Upper lobe of right lung (tissue), 1 donor: ENCODE measurements around the gene LRMDA. TPM values are rescaled to one million over a fixed set of nuclear protein-coding genes. Genes with fewer than 3 reads are reported as not detected.

ENCODE experiments used
- ATAC-seq: fragments of 200-7000 bp; cut with Tn5 transposase; one replicate; pipeline ENCODE4 v1.9.1; 2020; ENCODE audit warnings: mild to moderate bottlenecking, moderate library complexity
- DNase-seq: peaks from one replicate; pipeline ENCODE4 v3.0.0-alpha.2; 2020
- H3K27ac ChIP-seq: fragments of 200-600 bp; one replicate; pipeline ENCODE4 v1.8.0; 2022
- H3K27me3 ChIP-seq: fragments of 200-600 bp; one replicate; pipeline ENCODE4 v1.8.0; 2022; ENCODE audit warnings: mild to moderate bottlenecking
- H3K36me3 ChIP-seq: fragments of 200-600 bp; one replicate; pipeline ENCODE4 v1.8.0; 2022
- H3K4me1 ChIP-seq: fragments of 200-600 bp; one replicate; pipeline ENCODE4 v1.8.0; 2022
- H3K4me3 ChIP-seq: fragments of 200-600 bp; one replicate; pipeline ENCODE4 v1.8.0; 2022; ENCODE audit warnings: mild to moderate bottlenecking
- H3K9me3 ChIP-seq: fragments of 200-600 bp; one replicate; pipeline ENCODE4 v1.8.0; 2022
- CTCF ChIP-seq: fragments of 200-600 bp; IDR thresholded peaks from one replicate; pipeline ENCODE4 v1.8.0; 2022; ENCODE audit warnings: antibody characterized with exemption
- intact Hi-C: fragments of 100-400 bp; cut with DNase I; formaldehyde crosslinking; loops from one replicate; pipeline ENCODE4 v1.11.0; 2022
- total RNA-seq: library from RNA; stranded (reverse); fragmentation: NEBNext Ultra II Directional; extraction: Animal tissue kit (Norgen Biotek cat#: 25700); gene quantifications from one replicate; pipeline ENCODE4 v1.2.1, GENCODE V29; 2021
- donor health status: DM: no; HTN: yes; CAD: no; lungs with severe emphysema.

LRMDA gene
- total RNA-seq, 1 donor from 2014 or later, result 20.0 TPM

GRCh38 chr10:76168437-76168836 is 737.0 kb downstream of the LRMDA start:
- intact Hi-C loops, result no loop called here
- no peaks in the 10 kb centered on the region for H3K36me3 ChIP-seq
- no peak overlapping the region for H3K4me3 ChIP-seq
- no peaks in the 10 kb centered on the region for H3K4me1 ChIP-seq
- TF ChIP-seq CTCF, result no peak
- no peaks in the 10 kb centered on the region for H3K9me3 ChIP-seq
- H3K27me3 ChIP-seq, result no peaks in the 10 kb centered on the region
- ATAC-seq, result no peak
- DNase-seq, result no peak
- no peak overlapping the region for H3K27ac ChIP-seq

DNA sequence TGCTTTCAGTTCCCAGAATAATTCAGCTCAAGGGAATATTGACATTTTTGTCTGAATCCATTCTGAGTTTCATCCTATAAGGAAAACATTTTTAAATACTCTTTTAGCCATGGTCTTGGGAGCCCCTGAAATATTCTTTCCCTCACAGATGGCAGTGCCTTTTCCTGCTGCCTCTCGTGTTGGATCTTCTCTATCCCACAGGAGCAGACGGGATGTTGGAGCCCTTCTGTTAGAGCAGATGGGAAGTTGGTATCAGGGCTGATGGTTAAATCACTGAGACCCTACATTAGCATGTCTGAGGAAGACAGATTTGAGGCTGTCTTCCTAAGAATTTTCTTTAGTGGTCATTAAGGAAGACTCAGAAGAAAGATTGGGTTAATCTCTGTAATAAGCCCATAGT is 737.8 kb downstream of the LRMDA start:
- TF ChIP-seq CTCF, result no peak
- no peaks in the 10 kb centered on the region for H3K9me3 ChIP-seq
- H3K4me1 ChIP-seq, result no peaks in the 10 kb centered on the region
- H3K4me3 ChIP-seq, result no peak overlapping the region
- no peak for ATAC-seq
- H3K27me3 ChIP-seq, result no peaks in the 10 kb centered on the region
- H3K27ac ChIP-seq, result no peak overlapping the region
- DNase-seq, result no peak
- intact Hi-C loops, result no loop called here
- no peaks in the 10 kb centered on the region for H3K36me3 ChIP-seq

DNA sequence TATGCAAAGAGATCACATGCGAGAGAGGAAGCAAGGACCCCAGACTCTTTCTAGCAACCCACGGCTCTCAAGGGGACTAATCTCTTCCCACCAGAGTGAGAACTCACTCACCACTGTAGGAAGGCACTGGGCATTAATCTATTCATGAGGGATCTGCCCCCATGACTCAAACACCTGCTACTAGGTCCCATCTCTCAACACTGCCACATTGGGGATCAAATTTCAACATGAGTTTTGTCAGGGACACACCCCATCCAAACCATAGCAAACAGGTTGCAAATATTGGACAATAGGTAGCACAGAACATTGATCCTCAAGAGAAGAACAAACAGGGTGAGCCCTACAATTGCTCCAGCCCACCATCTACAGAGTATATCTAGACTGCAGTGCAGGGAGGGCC is 740.6 kb downstream of the LRMDA start:
- intact Hi-C loops, result no loop called here
- no peaks in the 10 kb centered on the region for H3K36me3 ChIP-seq
- no peaks in the 10 kb centered on the region for H3K9me3 ChIP-seq
- no peaks in the 10 kb centered on the region for H3K4me1 ChIP-seq
- TF ChIP-seq CTCF, result no peak
- no peak for ATAC-seq
- H3K27me3 ChIP-seq, result no peaks in the 10 kb centered on the region
- no peak overlapping the region for H3K4me3 ChIP-seq
- no peak overlapping the region for H3K27ac ChIP-seq
- no peak for DNase-seq

GRCh38 chr10:76175533-76176165 is 744.2 kb downstream of the LRMDA start:
- Histone ChIP-seq H3K4me3 (no peak overlapping the region), H3K9me3 (no peaks in the 10 kb centered on the region), H3K27ac (no peak overlapping the region), H3K27me3 (no peaks in the 10 kb centered on the region), H3K4me1 (no peaks in the 10 kb centered on the region), H3K36me3 (no peaks in the 10 kb centered on the region)
- no peak for TF ChIP-seq CTCF
- intact Hi-C loops, result no loop called here
- DNase-seq (no peak), ATAC-seq (no peak)

DNA sequence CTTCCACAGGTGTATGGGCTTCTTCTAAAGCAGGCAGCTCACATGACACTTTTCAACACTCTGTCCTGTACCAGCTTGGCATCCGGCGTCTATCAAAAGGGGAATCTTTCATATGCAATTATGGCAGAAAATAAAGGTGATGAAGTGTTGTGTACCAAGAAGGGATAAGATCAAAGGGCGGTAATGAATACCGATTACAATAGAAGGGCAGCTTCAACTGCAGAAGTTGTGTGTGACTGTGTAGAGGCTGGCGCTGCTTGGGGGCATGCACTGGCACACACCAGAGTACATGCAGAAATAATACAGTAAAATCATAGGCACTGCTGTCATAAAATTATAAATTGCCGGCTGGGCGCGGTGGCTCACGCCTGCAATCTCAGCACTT is 744.7 kb downstream of the LRMDA start:
- Histone ChIP-seq H3K36me3 (no peaks in the 10 kb centered on the region), H3K4me3 (no peak overlapping the region), H3K4me1 (no peaks in the 10 kb centered on the region), H3K9me3 (no peaks in the 10 kb centered on the region), H3K27me3 (no peaks in the 10 kb centered on the region), H3K27ac (no peak overlapping the region)
- intact Hi-C loops, result no loop called here
- no peak for TF ChIP-seq CTCF
- DNase-seq (no peak), ATAC-seq (no peak)

- intact Hi-C loops, result no loop called here
- no peak for ATAC-seq
These were observed 746.5 kb downstream of the LRMDA start for GRCh38 chr10:76177936-76178335.

More at GRCh38 chr10:76177936-76178335, 746.5 kb downstream of the LRMDA start:
- Histone ChIP-seq H3K36me3 (no peaks in the 10 kb centered on the region), H3K4me1 (no peaks in the 10 kb centered on the region), H3K27me3 (no peaks in the 10 kb centered on the region), H3K4me3 (no peak overlapping the region), H3K27ac (no peak overlapping the region), H3K9me3 (no peaks in the 10 kb centered on the region)
- no peak for DNase-seq
- no peak for TF ChIP-seq CTCF
